ENCODE results near the gene LARGE2.

The LARGE2 gene

GRCh38 chr11:45927332-45927683 is 4.9 kb downstream of the LARGE2 start:
- no peak for DNase-seq (ENCODE audit: low read depth)
- TF ChIP-seq, protein P1, sequence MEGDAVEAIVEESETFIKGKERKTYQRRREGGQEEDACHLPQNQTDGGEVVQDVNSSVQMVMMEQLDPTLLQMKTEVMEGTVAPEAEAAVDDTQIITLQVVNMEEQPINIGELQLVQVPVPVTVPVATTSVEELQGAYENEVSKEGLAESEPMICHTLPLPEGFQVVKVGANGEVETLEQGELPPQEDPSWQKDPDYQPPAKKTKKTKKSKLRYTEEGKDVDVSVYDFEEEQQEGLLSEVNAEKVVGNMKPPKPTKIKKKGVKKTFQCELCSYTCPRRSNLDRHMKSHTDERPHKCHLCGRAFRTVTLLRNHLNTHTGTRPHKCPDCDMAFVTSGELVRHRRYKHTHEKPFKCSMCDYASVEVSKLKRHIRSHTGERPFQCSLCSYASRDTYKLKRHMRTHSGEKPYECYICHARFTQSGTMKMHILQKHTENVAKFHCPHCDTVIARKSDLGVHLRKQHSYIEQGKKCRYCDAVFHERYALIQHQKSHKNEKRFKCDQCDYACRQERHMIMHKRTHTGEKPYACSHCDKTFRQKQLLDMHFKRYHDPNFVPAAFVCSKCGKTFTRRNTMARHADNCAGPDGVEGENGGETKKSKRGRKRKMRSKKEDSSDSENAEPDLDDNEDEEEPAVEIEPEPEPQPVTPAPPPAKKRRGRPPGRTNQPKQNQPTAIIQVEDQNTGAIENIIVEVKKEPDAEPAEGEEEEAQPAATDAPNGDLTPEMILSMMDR (conservative IDR thresholded peaks at IDR 0.05; ENCODE audit: low read depth, low read length) = no peak

DNA sequence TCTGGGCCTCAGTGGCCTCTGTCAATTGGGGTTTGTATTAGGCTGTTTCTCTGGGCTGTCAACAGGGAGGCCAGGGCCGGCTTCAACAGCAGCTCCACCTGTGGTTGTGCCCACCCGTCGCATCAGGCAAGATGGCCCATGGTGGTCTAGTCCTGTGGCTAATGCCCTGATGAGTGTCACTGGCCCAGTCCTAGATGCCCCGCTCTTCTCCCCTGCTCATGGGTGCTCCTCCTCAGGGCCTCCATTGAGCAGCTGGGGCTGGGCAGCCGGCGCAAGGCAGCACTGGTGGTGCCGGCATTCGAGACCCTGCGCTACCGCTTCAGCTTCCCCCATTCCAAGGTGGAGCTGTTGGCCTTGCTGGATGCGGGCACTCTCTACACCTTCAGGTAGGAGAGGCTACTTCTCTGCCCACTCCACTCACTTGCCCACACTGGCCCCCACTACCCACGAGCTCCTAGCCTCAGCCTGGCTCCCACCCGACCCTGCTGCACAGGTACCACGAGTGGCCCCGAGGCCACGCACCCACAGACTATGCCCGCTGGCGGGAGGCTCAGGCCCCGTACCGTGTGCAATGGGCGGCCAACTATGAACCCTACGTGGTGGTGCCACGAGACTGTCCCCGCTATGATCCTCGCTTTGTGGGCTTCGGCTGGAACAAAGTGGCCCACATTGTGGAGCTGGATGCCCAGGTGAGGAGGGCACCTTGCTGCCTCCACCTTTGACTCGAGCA is 5.4 kb downstream of the LARGE2 start:
- TF ChIP-seq, protein P1 (conservative IDR thresholded peaks at IDR 0.05; ENCODE audit: low read depth, low read length) = no peak
- no peak for DNase-seq (ENCODE audit: low read depth)
- no peak overlapping the region for H3K4me3 ChIP-seq (ENCODE audit: low read length)

More at GRCh38 chr11:45927332-45927683, 4.9 kb downstream of the LARGE2 start:
- no peak overlapping the region for H3K4me3 ChIP-seq (ENCODE audit: low read length)

DNA sequence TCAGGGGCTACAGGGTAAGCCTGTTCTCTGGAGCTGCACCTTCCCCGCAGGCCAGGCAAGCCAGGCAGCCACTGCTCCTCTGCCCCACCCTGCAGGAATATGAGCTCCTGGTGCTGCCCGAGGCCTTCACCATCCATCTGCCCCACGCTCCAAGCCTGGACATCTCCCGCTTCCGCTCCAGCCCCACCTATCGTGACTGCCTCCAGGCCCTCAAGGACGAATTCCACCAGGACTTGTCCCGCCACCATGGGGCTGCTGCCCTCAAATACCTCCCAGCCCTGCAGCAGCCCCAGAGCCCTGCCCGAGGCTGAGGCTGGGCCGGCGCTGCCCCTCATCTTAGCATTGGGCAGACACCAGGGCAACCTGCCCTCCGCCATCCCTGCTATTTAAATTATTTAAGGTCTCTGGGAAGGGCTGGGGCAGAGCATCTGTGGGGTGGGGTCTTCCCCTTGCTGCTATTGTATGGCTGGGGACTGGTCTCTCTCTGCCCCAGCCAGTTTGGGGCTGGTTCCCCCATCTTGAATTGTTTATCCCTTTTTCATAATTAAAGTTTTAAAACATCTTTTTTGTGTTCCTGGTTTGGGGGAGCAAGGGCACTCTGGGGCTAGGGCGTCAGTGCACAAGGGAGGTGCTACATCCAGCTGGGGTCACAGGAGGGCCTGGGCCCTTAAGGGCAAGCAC is 6.2 kb downstream of the LARGE2 start:
- TF ChIP-seq, protein P1 (conservative IDR thresholded peaks at IDR 0.05; ENCODE audit: low read depth, low read length) = no peak
- no peak for DNase-seq (ENCODE audit: low read depth)
- H3K4me3 ChIP-seq (ENCODE audit: low read length) = no peak overlapping the region

GRCh38 chr11:45929486-45930030 is 7.1 kb downstream of the LARGE2 start:
- TF ChIP-seq, protein P1 (conservative IDR thresholded peaks at IDR 0.05; ENCODE audit: low read depth, low read length) = no peak
- H3K4me3 ChIP-seq (ENCODE audit: low read length) = no peak overlapping the region
- no peak for DNase-seq (ENCODE audit: low read depth)

DNA sequence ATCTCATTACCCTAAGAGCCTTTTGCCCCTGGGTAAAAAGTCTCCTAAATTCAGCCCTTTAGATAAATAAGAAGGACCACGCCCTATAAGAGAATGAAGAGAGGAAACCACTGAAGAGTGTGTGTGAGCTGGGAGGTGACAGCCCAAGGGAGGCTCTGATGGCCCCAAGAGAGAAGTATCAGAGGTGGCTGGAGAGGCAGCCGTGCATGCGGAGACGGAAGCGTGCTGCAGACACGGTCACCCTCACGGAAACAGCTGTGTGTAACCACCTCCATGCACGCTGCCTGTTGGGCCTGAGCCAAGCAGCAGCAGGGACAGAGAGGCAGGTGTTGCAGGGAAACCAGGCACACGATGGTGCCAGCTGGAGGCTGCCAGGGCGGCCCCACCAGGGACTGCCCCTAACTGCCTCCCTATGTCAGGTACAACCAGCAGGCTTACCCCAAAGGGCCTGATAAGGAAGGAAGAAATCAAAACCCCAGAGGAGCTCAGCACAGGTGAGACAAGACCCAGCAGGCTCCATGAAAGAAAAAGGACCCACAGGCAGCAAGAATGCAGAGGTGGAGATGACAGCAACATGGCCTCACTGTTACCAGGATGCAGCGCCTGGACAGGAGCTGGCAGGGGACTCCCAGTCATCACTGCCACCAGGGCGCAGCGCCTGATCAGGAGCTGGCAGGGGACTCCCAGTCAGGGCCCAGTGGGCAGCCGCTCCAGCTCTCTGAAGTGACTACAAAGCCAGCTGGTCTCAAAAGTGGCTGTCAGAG is 7.8 kb downstream of the LARGE2 start:
- H3K4me3 ChIP-seq (ENCODE audit: low read length) = no peak overlapping the region
- TF ChIP-seq, protein P1 (conservative IDR thresholded peaks at IDR 0.05; ENCODE audit: low read depth, low read length) = no peak
- DNase-seq (ENCODE audit: low read depth) = no peak

DNA sequence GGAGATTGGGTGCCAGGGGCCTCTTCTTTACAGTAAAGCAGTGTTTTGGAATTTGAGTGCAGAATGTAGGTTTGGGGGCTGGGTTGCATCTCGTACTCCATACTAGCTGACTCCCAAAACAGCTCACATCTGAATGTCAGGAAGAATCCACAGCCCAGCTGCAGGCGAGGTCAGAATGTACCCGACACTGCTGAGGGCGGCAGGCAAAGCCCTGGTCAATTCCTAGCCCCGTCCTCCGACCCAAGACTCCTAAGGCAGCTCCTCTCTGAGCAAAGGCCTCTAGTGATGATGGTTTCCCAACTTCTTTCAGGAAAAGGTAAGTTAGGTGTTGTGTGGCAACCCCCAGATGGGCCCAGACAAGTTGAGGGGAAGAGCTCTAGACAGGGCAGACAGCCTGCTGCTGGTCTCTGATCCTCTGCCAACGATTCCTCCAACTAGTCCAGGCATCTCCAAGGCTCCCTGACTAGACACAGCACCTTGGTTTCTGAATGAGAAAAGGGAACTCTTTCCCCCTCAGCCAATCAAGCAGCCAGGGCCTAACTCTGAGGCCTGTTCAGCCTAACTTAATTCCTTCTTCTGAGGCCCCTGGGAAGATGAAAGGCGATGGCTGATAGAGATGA is 8.6 kb downstream of the LARGE2 start:
- DNase-seq (ENCODE audit: low read depth) = no peak
- no peak overlapping the region for H3K4me3 ChIP-seq (ENCODE audit: low read length)
- TF ChIP-seq, protein P1 (conservative IDR thresholded peaks at IDR 0.05; ENCODE audit: low read depth, low read length) = no peak
